Esophagus squamous epithelium (tissue), 5 donors: ENCODE measurements around the gene PHLPP1. TPM values are rescaled to one million over a fixed set of nuclear protein-coding genes. Genes with fewer than 3 reads are reported as not detected.

Source experiments
- DNase-seq: peaks from one replicate; lab custom pipeline; 2025; lab: John Stamatoyannopoulos, UW
- H3K27ac ChIP-seq, 4 donors: fragments of 200-600 bp; sonication (generic); one replicate each; pipeline ENCODE4 v1.5.1; 2016 to 2019; ENCODE audit warnings: mild to moderate bottlenecking in 1 of 4
- H3K27me3 ChIP-seq, 4 donors: fragments of 200-600 bp; sonication (generic); 1 replicate in 3 of 4; 2 replicates in 1 of 4; pipeline versions ENCODE4 v1.5.1 to v1.6.0; 2017 to 2021; ENCODE audit warnings: antibody characterized with exemption in 1 of 4
- H3K36me3 ChIP-seq, 3 donors: fragments of 200-600 bp; sonication (generic); one replicate each; pipeline ENCODE4 v1.5.1; 2016 to 2019
- H3K4me1 ChIP-seq, 3 donors: fragments of 200-600 bp; sonication (generic); one replicate each; pipeline ENCODE4 v1.5.1; 2017 to 2019
- H3K4me3 ChIP-seq, 4 donors: fragments of 200-600 bp; sonication (generic); 1 replicate in 3 of 4; 2 replicates in 1 of 4; pipeline ENCODE4 v1.5.1; 2016 to 2019; ENCODE audit warnings: mild to moderate bottlenecking in 2 of 4, moderate library complexity in 1 of 4
- H3K9me3 ChIP-seq, 3 donors: fragments of 200-600 bp; sonication (generic); one replicate each; pipeline ENCODE4 v1.5.1; 2016 to 2019
- CTCF ChIP-seq, 6 experiments: fragments of 450-650 bp in 4 of 6; fragments of 200-600 bp in 2 of 6; sonication (generic) in 2 of 6; IDR thresholded peaks; one replicate each; pipeline ENCODE4 v1.5.1; 2016 to 2019; ENCODE audit warnings: antibody characterized with exemption in 6 of 6, mild to moderate bottlenecking in 4 of 6, moderate library complexity in 4 of 6
- POLR2A ChIP-seq, 4 donors: fragments of 450-650 bp; IDR thresholded peaks; one replicate each; pipeline ENCODE4 v1.6.1; 2017; ENCODE audit warnings: antibody characterized with exemption in 4 of 4, mild to moderate bottlenecking in 4 of 4, moderate library complexity in 3 of 4
- WGBS, 2 donors: methylation state at CpG; one replicate each; pipeline ENCODE4 v1.1.5; 2018; 5-methylcytosine and 5-hydroxymethylcytosine counted together
- intact Hi-C: fragments of 100-400 bp; cut with DNase I; formaldehyde crosslinking; loops from one replicate; pipeline ENCODE4 v1.15.0; 2022
- total RNA-seq, 4 donors: library from RNA; depleted of rRNA; stranded (reverse); fragments of >200 nt; gene quantifications; one replicate each; pipeline ENCODE4 v1.1.0, GENCODE V29; 2016
- donor health status: DM: yes; HTN: yes; CAD: no.

The PHLPP1 gene
- total RNA-seq, 4 donors from 2014 or later: 10.1 to 16.6 (median 14.9) TPM

GRCh38 chr18:62973689-62974088 is 258.3 kb downstream of the PHLPP1 start:
- TF ChIP-seq CTCF (IDR thresholded peaks at IDR 0.05): no peak
- TF ChIP-seq POLR2A (IDR thresholded peaks at IDR 0.05): no peak
- no peak for DNase-seq
- intact Hi-C loops: no loop called here

GRCh38 chr18:62974388-62974787 is 259.0 kb downstream of the PHLPP1 start:
- TF ChIP-seq POLR2A (IDR thresholded peaks at IDR 0.05): no peak
- no peak for TF ChIP-seq CTCF (IDR thresholded peaks at IDR 0.05)
- H3K36me3 ChIP-seq: peaks cover 0 to 75% (median 12%) of the 10 kb centered on the region in 3 donors
- WGBS, 2 donors: 76 to 100% methylated on average over 2 to 3 of the region's 3 CpGs
- no peak for DNase-seq
- intact Hi-C loops: no loop called here
- H3K27ac ChIP-seq: no peak overlapping the region
- H3K9me3 ChIP-seq: no peaks in the 10 kb centered on the region
- no peak overlapping the region for H3K4me3 ChIP-seq
- peaks cover 0 to 18% (median 0%) of the 10 kb centered on the region in 3 donors for H3K4me1 ChIP-seq
- H3K27me3 ChIP-seq: no peaks in the 10 kb centered on the region

More at GRCh38 chr18:62973689-62974088, 258.3 kb downstream of the PHLPP1 start:
- Histone ChIP-seq H3K27me3 (no peaks in the 10 kb centered on the region), H3K4me1 (peaks cover 0 to 13% (median 0%) of the 10 kb centered on the region in 3 donors), H3K36me3 (peaks cover 0 to 68% (median 10%) of the 10 kb centered on the region in 3 donors), H3K9me3 (no peaks in the 10 kb centered on the region), H3K27ac (no peak overlapping the region), H3K4me3 (no peak overlapping the region)
- 67 to 90% methylated on average over 1 of the region's 1 CpG for WGBS, 2 donors

GRCh38 chr18:62974928-62975675 is 259.8 kb downstream of the PHLPP1 start:
- no peak overlapping the region for H3K27ac ChIP-seq
- no peak for TF ChIP-seq CTCF (IDR thresholded peaks at IDR 0.05)
- TF ChIP-seq POLR2A (IDR thresholded peaks at IDR 0.05): no peak
- no peaks in the 10 kb centered on the region for H3K27me3 ChIP-seq
- H3K4me3 ChIP-seq: no peak overlapping the region
- intact Hi-C loops: no loop called here
- WGBS, 2 donors: 88 to 94% methylated on average over 2 to 7 of the region's 7 CpGs
- no peak for DNase-seq
- H3K36me3 ChIP-seq: peaks cover 0 to 81% (median 12%) of the 10 kb centered on the region in 3 donors
- no peaks in the 10 kb centered on the region for H3K9me3 ChIP-seq
- H3K4me1 ChIP-seq: peaks cover 0 to 18% (median 0%) of the 10 kb centered on the region in 3 donors

GRCh38 chr18:62975785-62976184 is 260.4 kb downstream of the PHLPP1 start:
- intact Hi-C loops: no loop called here
- H3K27me3 ChIP-seq: no peaks in the 10 kb centered on the region
- no peaks in the 10 kb centered on the region for H3K9me3 ChIP-seq
- H3K36me3 ChIP-seq: peaks cover 0 to 78% (median 12%) of the 10 kb centered on the region in 3 donors
- no peak for DNase-seq
- TF ChIP-seq CTCF (IDR thresholded peaks at IDR 0.05): no peak
- no peak for TF ChIP-seq POLR2A (IDR thresholded peaks at IDR 0.05)
- peak overlapping the region in 1 of 4 donors; percentile 76 for H3K27ac ChIP-seq
- 80 to 91% methylated on average over 2 of the region's 2 CpGs for WGBS, 2 donors
- H3K4me3 ChIP-seq: no peak overlapping the region
- H3K4me1 ChIP-seq: peaks cover 0 to 18% (median 0%) of the 10 kb centered on the region in 3 donors

- peaks cover 0 to 18% (median 0%) of the 10 kb centered on the region in 3 donors for H3K4me1 ChIP-seq
- peak overlapping the region in 3 of 4 donors; percentile 1 to 76 (median 46) for H3K27ac ChIP-seq
- 49 to 52% methylated on average over 5 of the region's 5 CpGs for WGBS, 2 donors
- H3K27me3 ChIP-seq: no peaks in the 10 kb centered on the region
- peaks cover 0 to 82% (median 12%) of the 10 kb centered on the region in 3 donors for H3K36me3 ChIP-seq
- no peak overlapping the region for H3K4me3 ChIP-seq
- H3K9me3 ChIP-seq: no peaks in the 10 kb centered on the region
- DNase-seq: no peak
- intact Hi-C loops: no loop called here
- TF ChIP-seq CTCF (IDR thresholded peaks at IDR 0.05) (no peak), POLR2A (IDR thresholded peaks at IDR 0.05) (no peak)
These were observed 260.9 kb downstream of the PHLPP1 start for GRCh38 chr18:62976227-62976626.
